Brain microvascular endothelial cell (primary cell): ENCODE measurements around the gene VPS26C.

Source experiments
- DNase-seq: peaks from one replicate; pipeline ENCODE4 v3.0.0-alpha.2; 2020
- H3K27ac ChIP-seq: fragments of 250-450 bp; sonication (Bioruptor Pico); 2 replicates; pipeline ENCODE4 v1.5.1; 2020; ENCODE audit warnings: mild to moderate bottlenecking, moderate library complexity
- H3K27me3 ChIP-seq: fragments of 250-450 bp; sonication (Bioruptor Pico); replicated peaks from 2 replicates; pipeline ENCODE4 v1.5.1; 2020; ENCODE audit warnings: mild to moderate bottlenecking
- H3K36me3 ChIP-seq: fragments of 250-450 bp; sonication (Bioruptor Pico); replicated peaks from 2 replicates; pipeline ENCODE4 v1.5.1; 2020; ENCODE audit warnings: mild to moderate bottlenecking
- H3K4me3 ChIP-seq: 2 replicates; pipeline ENCODE4 v1.5.1; 2011; ENCODE audit warnings: low read depth, mild to moderate bottlenecking, control low read depth, low read length, moderate library complexity
- in situ Hi-C: cut with HindIII; loops from 2 replicates; pipeline ENCODE4 v1.10.0; 2017; ENCODE audit warnings: low sequenced_read_pairs, low pct_ligation_motif_present
- TF ChIP-seq, protein P1 (sequence below): IDR thresholded peaks from 2 replicates; pipeline ENCODE4 v1.5.1; 2011; ENCODE audit warnings: low read depth, mild to moderate bottlenecking, moderate library complexity, low read length, control low read depth, inconsistent platforms; ENCODE audit errors: missing control alignments

Gene VPS26C

DNA sequence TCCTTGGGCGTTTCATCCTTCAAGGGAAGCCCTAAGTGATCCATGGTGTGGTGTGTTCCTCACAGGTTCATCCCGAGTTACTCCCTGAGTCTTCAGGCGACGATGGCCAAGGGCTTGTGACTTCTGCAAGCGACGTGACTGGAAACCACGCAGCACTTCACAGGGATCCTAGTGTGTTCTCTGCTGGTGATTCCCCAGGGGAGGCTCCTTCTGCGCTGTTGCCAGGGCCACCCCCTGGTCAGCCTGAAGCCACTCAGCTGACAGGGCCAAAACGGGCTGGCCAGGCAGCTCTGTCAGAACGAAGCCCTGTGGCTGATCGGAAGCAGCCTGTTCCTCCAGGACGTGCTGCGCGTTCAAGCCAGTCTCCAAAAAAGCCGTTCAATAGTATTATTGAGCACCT is 71.5 kb downstream of the VPS26C start:
- no peak for DNase-seq
- no peaks in the 10 kb centered on the region for H3K27me3 ChIP-seq
- no peak overlapping the region for H3K4me3 ChIP-seq
- in situ Hi-C loops = no loop called here
- H3K27ac ChIP-seq = no peak overlapping the region
- TF ChIP-seq, protein P1, sequence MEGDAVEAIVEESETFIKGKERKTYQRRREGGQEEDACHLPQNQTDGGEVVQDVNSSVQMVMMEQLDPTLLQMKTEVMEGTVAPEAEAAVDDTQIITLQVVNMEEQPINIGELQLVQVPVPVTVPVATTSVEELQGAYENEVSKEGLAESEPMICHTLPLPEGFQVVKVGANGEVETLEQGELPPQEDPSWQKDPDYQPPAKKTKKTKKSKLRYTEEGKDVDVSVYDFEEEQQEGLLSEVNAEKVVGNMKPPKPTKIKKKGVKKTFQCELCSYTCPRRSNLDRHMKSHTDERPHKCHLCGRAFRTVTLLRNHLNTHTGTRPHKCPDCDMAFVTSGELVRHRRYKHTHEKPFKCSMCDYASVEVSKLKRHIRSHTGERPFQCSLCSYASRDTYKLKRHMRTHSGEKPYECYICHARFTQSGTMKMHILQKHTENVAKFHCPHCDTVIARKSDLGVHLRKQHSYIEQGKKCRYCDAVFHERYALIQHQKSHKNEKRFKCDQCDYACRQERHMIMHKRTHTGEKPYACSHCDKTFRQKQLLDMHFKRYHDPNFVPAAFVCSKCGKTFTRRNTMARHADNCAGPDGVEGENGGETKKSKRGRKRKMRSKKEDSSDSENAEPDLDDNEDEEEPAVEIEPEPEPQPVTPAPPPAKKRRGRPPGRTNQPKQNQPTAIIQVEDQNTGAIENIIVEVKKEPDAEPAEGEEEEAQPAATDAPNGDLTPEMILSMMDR = no peak
- H3K36me3 ChIP-seq = peaks cover 63% of the 10 kb centered on the region

DNA sequence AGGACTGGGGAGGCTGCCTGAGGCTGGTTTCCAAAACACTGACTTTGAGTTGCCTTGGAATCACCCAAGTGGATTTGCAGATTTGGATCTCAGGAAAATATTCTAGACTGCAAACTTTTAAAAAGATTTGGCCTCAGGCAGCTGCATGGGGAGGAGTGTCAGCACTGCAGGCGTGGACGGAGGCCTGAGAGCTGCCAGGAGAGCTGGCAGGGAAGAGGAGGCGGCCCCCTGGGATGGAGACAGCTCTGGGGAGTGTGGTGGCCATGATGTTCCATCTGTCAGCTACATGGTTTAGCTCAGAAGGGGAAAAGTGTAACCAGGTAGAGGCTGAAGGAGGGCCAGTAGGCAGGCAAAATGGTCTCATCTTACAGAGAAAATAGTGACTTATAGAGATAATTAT is 72.1 kb downstream of the VPS26C start:
- no peaks in the 10 kb centered on the region for H3K27me3 ChIP-seq
- in situ Hi-C loops = no loop called here
- peaks cover 63% of the 10 kb centered on the region for H3K36me3 ChIP-seq
- no peak for DNase-seq
- TF ChIP-seq, protein P1 = no peak
- H3K27ac ChIP-seq = no peak overlapping the region
- H3K4me3 ChIP-seq = no peak overlapping the region

- Histone ChIP-seq H3K36me3 (peaks cover 67% of the 10 kb centered on the region), H3K4me3 (no peak overlapping the region), H3K27ac (no peak overlapping the region), H3K27me3 (no peaks in the 10 kb centered on the region)
- no peak for DNase-seq
- TF ChIP-seq, protein P1 = no peak
- in situ Hi-C loops = no loop called here
Observed at GRCh38 chr21:37193676-37194075, 73.5 kb downstream of the VPS26C start.

GRCh38 chr21:37193006-37193405 is 74.1 kb downstream of the VPS26C start:
- H3K36me3 ChIP-seq = peaks cover 69% of the 10 kb centered on the region
- TF ChIP-seq, protein P1 = no peak
- in situ Hi-C loops = no loop called here
- DNase-seq = no peak
- H3K27ac ChIP-seq = no peak overlapping the region
- H3K4me3 ChIP-seq = no peak overlapping the region
- no peaks in the 10 kb centered on the region for H3K27me3 ChIP-seq

DNA sequence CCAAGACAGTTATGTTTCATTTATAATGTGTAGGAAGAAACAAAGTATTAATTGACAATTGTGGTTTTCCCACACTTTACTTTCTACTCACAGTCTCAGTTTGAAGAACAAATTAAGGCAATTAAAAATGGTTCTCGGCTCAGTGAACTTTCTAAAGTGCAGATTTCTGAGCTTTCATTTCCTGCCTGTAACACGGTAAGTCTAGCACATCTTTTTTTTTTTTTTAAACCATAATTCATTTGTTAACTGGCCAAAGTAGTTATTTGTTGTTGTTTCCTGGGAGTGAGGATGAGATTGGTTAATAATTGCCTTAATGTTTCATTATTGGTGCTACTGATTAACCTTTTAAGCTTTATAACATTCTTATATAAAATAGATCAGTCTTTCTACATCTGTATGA is 75.1 kb downstream of the VPS26C start:
- no peak overlapping the region for H3K4me3 ChIP-seq
- in situ Hi-C loops = no loop called here
- no peak overlapping the region for H3K27ac ChIP-seq
- H3K27me3 ChIP-seq = no peaks in the 10 kb centered on the region
- DNase-seq = no peak
- TF ChIP-seq, protein P1 = no peak
- H3K36me3 ChIP-seq = peaks cover 71% of the 10 kb centered on the region

- no peak overlapping the region for H3K27ac ChIP-seq
- H3K4me3 ChIP-seq = no peak overlapping the region
- in situ Hi-C loops = no loop called here
- DNase-seq = no peak
- TF ChIP-seq, protein P1 = no peak
- no peaks in the 10 kb centered on the region for H3K27me3 ChIP-seq
- peaks cover 62% of the 10 kb centered on the region for H3K36me3 ChIP-seq
Observed at GRCh38 chr21:37188825-37189224, 78.3 kb downstream of the VPS26C start.
